HEK293T (cell line): ENCODE results near the gene CTAGE1.

Experiments used
- CTCF ChIA-PET: fragments of 350-600 bp; formaldehyde crosslinking; extraction: SDS; loops from one replicate; lab custom pipeline; 2021; ENCODE audit warnings: antibody characterized with exemption, inconsistent platforms; lab: Yijun Ruan, JAX
- POLR2A ChIA-PET: fragments of 350-600 bp; formaldehyde crosslinking; extraction: SDS; loops from one replicate; lab custom pipeline; 2020; ENCODE audit warnings: antibody characterized with exemption, inconsistent platforms; lab: Yijun Ruan, JAX
- DNase-seq: peaks from one replicate; pipeline ENCODE4 v3.0.0; 2012; ENCODE audit warnings: mixed read lengths; ENCODE audit errors: extremely low spot score
- ARNT ChIP-seq: fragments of 450-650 bp; IDR thresholded peaks from 2 replicates; pipeline ENCODE4 v1.6.1; 2017; ENCODE audit warnings: mild to moderate bottlenecking
- BHLHE40 ChIP-seq: fragments of 450-650 bp; IDR thresholded peaks from 2 replicates; pipeline ENCODE4 v1.6.1; 2016; ENCODE audit warnings: mild to moderate bottlenecking, moderate library complexity, borderline replicate concordance
- CTBP1 ChIP-seq: fragments of 450-650 bp; IDR thresholded peaks from 2 replicates; pipeline ENCODE4 v1.6.1; 2016; ENCODE audit warnings: borderline replicate concordance
- ELF4 ChIP-seq: fragments of 450-650 bp; IDR thresholded peaks from 2 replicates; pipeline ENCODE4 v1.6.1; 2017; ENCODE audit warnings: antibody characterized with exemption
- FOXA1 ChIP-seq: fragments of 450-650 bp; IDR thresholded peaks from 2 replicates; pipeline ENCODE4 v1.6.1; 2016; ENCODE audit warnings: mild to moderate bottlenecking
- FOXK2 ChIP-seq: fragments of 450-650 bp; IDR thresholded peaks from 2 replicates; pipeline ENCODE4 v1.6.1; 2016; ENCODE audit warnings: mild to moderate bottlenecking
- FOXM1 ChIP-seq: fragments of 450-650 bp; IDR thresholded peaks from 2 replicates; pipeline ENCODE4 v1.6.1; 2017; ENCODE audit warnings: mild to moderate bottlenecking, borderline replicate concordance
- HDGF ChIP-seq: fragments of 450-650 bp; IDR thresholded peaks from 2 replicates; pipeline ENCODE4 v1.6.1; 2017; ENCODE audit warnings: antibody characterized with exemption, borderline replicate concordance
- L3MBTL2 ChIP-seq: fragments of 450-650 bp; conservative IDR thresholded peaks from 2 replicates; pipeline ENCODE4 v1.6.1; 2016; ENCODE audit warnings: mild to moderate bottlenecking
- LEF1 ChIP-seq: fragments of 450-650 bp; IDR thresholded peaks from 2 replicates; pipeline ENCODE4 v1.6.1; 2017; ENCODE audit warnings: mild to moderate bottlenecking, borderline replicate concordance
- NFRKB ChIP-seq: fragments of 450-650 bp; IDR thresholded peaks from 2 replicates; pipeline ENCODE4 v1.6.1; 2016; ENCODE audit warnings: mild to moderate bottlenecking, moderate library complexity
- PKNOX1 ChIP-seq: fragments of 450-650 bp; IDR thresholded peaks from 2 replicates; pipeline ENCODE4 v1.6.1; 2016
- SP1 ChIP-seq: fragments of 450-650 bp; IDR thresholded peaks from 2 replicates; pipeline ENCODE4 v1.6.1; 2017
- SUZ12 ChIP-seq: fragments of 450-650 bp; IDR thresholded peaks from 2 replicates; pipeline ENCODE4 v1.6.1; 2016; ENCODE audit warnings: mild to moderate bottlenecking
- TARDBP ChIP-seq: fragments of 450-650 bp; IDR thresholded peaks from 2 replicates; pipeline ENCODE4 v1.6.1; 2016
- ZNF384 ChIP-seq: fragments of 450-650 bp; IDR thresholded peaks from 2 replicates; pipeline ENCODE4 v1.6.1; 2016

CTAGE1 gene

GRCh38 chr18:22417496-22418188 lies at the start of gene CTAGE1:
CTAGE1 (minus strand) TSS chr18:22417915; CDS start chr18:22417811, 104 bp downstream.
- ChIA-PET CTCF (no interaction called here), POLR2A (no interaction called here)
- TF ChIP-seq BHLHE40 (no peak), ZNF384 (no peak)
- DNase-seq, result no peak

- CTCF ChIA-PET, result interaction anchor here (1.8 kb wide), 1 partner anchor 96 kb away, joined by 5 read pairs; no protein-coding TSS in a partner anchor
- peak; percentile 6 for DNase-seq
- POLR2A ChIA-PET, result interaction anchor here (0.6 to 2.4 kb wide), 16 partner anchors 8 to 295 kb away, joined by 3 to 13 read pairs (median 3); no protein-coding TSS in a partner anchor
These were observed 49.1 kb upstream of the CTAGE1 start for GRCh38 chr18:22466608-22467395.

GRCh38 chr18:22465859-22466457 lies 48.2 kb upstream of the CTAGE1 start:
- DNase-seq, result peak; percentile 61
- CTCF ChIA-PET, result interaction anchor here (0.6 to 1.8 kb wide), 2 partner anchors 97 to 263 kb away, joined by 4 to 5 read pairs; no protein-coding TSS in a partner anchor

More at GRCh38 chr18:22466608-22467395, 49.1 kb upstream of the CTAGE1 start:
- no peak for TF ChIP-seq HDGF
- no peak for TF ChIP-seq TARDBP

GRCh38 chr18:22463076-22463475 lies 45.4 kb upstream of the CTAGE1 start:
- CTCF ChIA-PET, result interaction anchor here (1.3 to 1.4 kb wide), 2 partner anchors 9 to 85 kb away, joined by 3 to 5 read pairs; no protein-coding TSS in a partner anchor
- no peak for TF ChIP-seq CTBP1
- no peak for TF ChIP-seq SP1
- no peak for TF ChIP-seq ELF4
- TF ChIP-seq LEF1, result no peak
- no peak for TF ChIP-seq TARDBP
- TF ChIP-seq BHLHE40, result no peak
- TF ChIP-seq FOXM1, result no peak
- TF ChIP-seq NFRKB, result no peak
- TF ChIP-seq HDGF, result no peak
- DNase-seq, result no peak
- POLR2A ChIA-PET, result interaction anchor here (1.0 to 1.2 kb wide), 3 partner anchors 8 to 113 kb away, joined by 3 to 4 read pairs (median 3); no protein-coding TSS in a partner anchor

More at GRCh38 chr18:22465859-22466457, 48.2 kb upstream of the CTAGE1 start:
- POLR2A ChIA-PET, result interaction anchor here (0.6 to 2.4 kb wide), 16 partner anchors 11 to 294 kb away, joined by 3 to 13 read pairs (median 3); no protein-coding TSS in a partner anchor
- no peak for TF ChIP-seq ELF4
- TF ChIP-seq ZNF384, result no peak
- TF ChIP-seq NFRKB, result no peak
- no peak for TF ChIP-seq SUZ12
- TF ChIP-seq FOXM1, result no peak
- no peak for TF ChIP-seq TARDBP

GRCh38 chr18:22459491-22459890 lies 41.8 kb upstream of the CTAGE1 start:
- DNase-seq, result no peak
- TF ChIP-seq FOXK2, result no peak
- ChIA-PET CTCF (interaction anchor here (0.6 kb wide), 1 partner anchor 99 kb away, joined by 7 read pairs; no protein-coding TSS in a partner anchor), POLR2A (interaction anchor here (1.4 kb wide), 1 partner anchor 13 kb away, joined by 4 read pairs; no protein-coding TSS in a partner anchor)

GRCh38 chr18:22457524-22457923 lies 39.8 kb upstream of the CTAGE1 start:
- CTCF ChIA-PET, result no interaction called here
- DNase-seq, result no peak
- no peak for TF ChIP-seq TARDBP
- TF ChIP-seq ARNT, result no peak
- no peak for TF ChIP-seq BHLHE40
- no peak for TF ChIP-seq FOXK2
- no peak for TF ChIP-seq ZNF384
- TF ChIP-seq NFRKB, result no peak
- no peak for TF ChIP-seq L3MBTL2
- TF ChIP-seq ELF4, result no peak
- no peak for TF ChIP-seq PKNOX1
- TF ChIP-seq FOXA1, result no peak
- no peak for TF ChIP-seq LEF1
- no peak for TF ChIP-seq SUZ12
- TF ChIP-seq CTBP1, result no peak
- TF ChIP-seq SP1, result no peak
- no peak for TF ChIP-seq HDGF
- TF ChIP-seq FOXM1, result no peak
- POLR2A ChIA-PET, result no interaction called here

- CTCF ChIA-PET, result interaction anchor here (0.6 kb wide), 1 partner anchor 183 kb away, joined by 3 read pairs; no protein-coding TSS in a partner anchor
- no peak for DNase-seq
- POLR2A ChIA-PET, result no interaction called here
- TF ChIP-seq NFRKB, result no peak
- TF ChIP-seq SUZ12, result no peak
- no peak for TF ChIP-seq LEF1
- TF ChIP-seq FOXM1, result no peak
- TF ChIP-seq L3MBTL2, result no peak
- TF ChIP-seq BHLHE40, result no peak
- TF ChIP-seq CTBP1, result no peak
- TF ChIP-seq FOXA1, result no peak
- no peak for TF ChIP-seq ZNF384
- TF ChIP-seq ELF4, result no peak
- no peak for TF ChIP-seq HDGF
- TF ChIP-seq PKNOX1, result no peak
- no peak for TF ChIP-seq SP1
These were observed 38.8 kb upstream of the CTAGE1 start for GRCh38 chr18:22456547-22456946.
